GM21447 (cell line): Measurements from ENCODE around the gene OR7A10.

Source experiments
- ATAC-seq: cut with Tn5 transposase; IDR thresholded peaks from one replicate; pipeline ENCODE4 v1.9.1; 2021; ENCODE audit not compliant: unreplicated experiment

Gene OR7A10

DNA sequence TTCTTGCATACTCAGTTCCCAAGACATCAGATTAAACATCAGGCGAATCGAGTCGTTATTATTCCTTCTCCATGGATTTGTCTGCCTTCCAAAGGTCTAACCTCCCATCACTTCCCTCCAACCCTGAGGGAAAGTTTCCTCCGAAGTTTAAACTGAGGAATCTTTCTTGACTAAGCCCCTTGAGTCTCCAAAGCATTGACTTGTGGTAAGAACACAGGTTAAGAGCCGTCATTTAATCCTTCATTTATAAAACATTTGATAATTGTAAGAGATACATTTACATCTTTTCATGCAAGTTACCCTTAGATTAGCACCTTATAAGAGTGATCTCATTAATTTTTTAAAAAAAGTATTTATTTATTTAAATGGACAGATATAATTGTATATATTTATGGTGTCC lies at the start of gene OR7A10:
Gene OR7A10, minus strand, starts transcription at position 101 of the 400 bp plus-strand sequence. CDS start 7,045 bp downstream, outside the sequence.
- ATAC-seq = no peak

DNA sequence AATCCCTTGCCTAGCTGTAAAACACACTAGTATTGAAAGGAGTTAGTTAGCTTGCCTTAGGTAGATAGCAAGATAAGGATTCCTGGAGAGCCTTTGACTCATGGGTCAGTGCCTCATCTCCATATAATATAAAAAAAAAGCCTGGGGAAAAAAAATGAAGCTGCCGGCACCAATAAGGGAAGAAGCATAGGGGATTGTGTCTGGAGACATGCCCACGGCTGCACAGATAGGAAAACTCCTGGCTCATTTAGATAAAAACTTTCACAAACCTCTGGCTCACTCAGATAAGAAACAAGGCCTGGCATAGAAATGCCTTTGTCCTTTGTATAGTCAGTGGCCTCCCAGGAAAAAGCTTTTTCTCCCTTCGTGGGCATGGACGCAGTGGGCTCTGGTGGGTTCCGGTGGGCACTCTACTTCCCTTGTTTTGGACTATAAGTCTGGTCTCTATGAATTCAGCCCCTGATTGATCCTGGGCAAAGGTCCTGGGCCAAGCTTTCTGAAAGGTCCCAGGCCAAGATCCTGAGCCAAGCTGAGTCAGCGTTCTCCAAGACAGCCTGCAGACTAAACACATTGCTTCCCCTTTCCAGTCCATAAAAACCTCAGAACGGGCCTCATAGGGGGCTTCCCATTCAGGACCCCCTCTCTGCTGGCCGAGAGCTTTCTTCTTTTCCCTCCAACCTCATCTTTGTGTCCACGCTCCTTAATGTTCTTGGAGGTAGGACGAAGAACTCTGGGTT lies 42.1 kb upstream of the OR7A10 start:
- ATAC-seq = no peak

DNA sequence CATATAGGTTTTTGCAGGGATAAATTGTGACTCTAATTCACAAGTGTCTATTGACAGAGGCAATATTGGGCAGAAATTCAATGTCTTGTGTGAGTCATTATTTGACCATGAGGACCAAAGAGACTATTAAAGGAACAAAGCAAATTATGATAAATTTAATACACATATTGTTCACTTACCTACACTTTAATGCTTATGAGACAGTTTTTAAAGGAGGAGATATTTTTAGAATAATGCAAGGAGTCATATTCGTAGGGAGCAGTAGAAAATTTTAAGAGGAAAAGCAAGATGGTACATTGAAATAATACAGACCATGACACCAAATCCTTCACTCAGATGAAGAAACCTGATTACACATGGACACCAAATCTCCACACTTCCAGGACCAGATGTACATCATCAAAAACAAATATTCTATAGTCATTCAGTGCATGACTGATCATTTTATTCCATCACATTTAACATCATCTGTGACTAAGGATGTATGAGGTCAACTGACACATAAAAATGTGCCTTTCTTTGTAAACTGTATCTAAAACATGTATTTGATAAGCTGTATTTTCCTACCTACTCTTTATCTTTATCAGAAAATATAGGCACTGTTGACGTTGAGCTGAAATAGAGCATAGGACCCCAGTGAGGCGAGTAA lies 41.4 kb upstream of the OR7A10 start:
- ATAC-seq = no peak

DNA sequence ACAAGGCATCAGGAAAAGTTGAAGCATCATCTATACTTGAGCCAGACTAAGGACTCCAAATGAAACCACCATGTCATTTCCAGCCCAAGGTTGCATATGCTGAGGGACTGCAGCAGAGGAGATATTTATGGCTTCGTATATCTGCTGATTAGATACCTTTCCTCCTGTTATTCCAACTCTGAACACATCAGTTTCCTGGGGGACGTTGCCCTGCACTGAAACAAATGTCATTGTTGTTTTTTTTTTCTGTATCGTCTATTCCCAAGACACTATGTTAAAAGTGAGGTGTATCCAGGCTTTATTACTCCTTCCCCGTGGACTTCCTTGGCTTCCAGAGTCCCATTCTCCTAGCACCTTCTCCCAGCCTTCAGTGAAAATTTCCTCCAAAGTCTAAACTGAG lies 37.3 kb upstream of the OR7A10 start, which contains the start of gene OR7A17:
Gene OR7A17, minus strand, starts transcription at position 101 of the 400 bp plus-strand sequence. CDS start 4,777 bp downstream, outside the sequence.
- no peak for ATAC-seq

DNA sequence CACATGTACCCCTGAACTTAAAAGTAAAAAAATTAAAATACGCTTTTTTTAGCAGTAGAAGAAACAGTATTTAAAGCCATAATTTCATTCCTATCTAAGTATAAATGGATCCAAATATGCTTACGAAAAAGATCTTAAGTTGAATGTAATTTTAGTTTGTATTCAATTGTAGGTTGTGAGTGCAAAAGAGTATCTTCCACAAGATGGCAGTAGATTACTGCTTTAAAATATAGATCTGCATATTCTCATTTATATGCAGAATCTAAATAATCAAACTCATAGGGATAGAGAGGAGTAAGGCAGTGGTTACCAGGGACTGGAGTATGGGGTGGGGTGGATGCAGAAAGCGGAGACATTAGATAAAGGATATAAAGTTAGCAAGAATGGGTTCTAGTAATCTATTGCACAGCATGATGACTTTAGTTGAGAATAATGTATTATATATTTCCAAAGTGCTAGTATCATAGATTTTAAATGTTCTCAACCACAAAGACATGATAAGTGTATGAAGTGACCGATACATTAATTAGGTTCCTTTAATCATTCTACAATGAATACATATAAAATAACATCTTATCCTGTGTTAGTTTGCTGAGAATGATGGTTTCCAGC lies 23.0 kb upstream of the OR7A10 start:
- ATAC-seq = no peak

DNA sequence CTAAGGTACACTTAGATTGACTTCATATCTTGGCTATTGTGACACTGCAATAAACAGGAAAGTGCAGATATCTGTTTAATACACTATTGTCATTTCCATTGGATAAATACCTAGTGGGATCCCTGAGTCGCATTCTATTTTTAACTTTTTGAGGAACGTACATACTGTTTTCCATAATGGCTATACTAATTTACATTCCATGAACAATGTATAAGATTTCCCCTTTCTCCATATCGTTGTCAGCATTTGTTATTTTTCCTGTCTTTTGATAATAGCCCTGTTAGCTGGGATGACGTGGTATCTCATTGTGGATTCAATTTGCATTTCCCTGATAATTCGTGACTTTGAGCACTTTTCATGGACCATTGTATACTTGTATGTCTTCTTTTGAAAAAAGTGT lies 19.8 kb upstream of the OR7A10 start:
- ATAC-seq = no peak

DNA sequence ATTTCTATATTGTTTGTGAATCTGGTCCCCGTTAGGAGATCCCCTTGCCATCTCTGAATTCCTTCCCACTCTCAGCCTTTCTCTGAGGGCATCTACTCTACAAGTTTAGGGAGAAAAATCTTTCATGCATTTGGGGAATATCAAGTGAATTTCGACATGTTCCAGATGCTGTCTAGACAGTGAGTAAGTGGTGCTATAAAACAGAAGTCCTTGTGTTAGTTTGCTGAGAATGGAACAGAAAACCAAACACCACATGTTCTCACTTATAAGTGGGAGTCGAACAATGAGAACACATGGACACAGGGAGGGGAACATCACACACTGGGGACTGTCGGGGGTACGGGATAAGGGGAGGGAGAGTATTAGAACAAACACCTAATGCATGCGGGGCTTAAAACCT lies 5.1 kb downstream of the OR7A10 start:
- ATAC-seq = no peak

DNA sequence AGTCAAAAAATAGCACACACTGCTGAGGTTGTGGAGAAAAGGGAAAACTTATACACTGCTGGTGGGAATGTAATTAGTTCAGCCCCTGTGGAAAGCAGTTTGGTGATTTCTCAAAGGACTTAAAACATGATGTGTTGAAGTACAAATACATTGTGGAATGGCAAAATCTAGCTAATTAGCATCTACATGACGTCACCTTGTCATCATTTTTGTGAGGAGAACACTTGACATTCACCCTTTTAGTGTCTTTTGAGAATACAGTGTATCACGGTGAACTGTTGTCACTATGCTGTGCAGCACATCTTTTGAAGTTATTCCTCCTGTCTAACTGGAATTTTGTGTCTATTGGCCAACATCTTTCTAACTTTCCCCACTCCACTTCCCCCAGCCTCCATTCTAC lies 5.6 kb downstream of the OR7A10 start:
- no peak for ATAC-seq

DNA sequence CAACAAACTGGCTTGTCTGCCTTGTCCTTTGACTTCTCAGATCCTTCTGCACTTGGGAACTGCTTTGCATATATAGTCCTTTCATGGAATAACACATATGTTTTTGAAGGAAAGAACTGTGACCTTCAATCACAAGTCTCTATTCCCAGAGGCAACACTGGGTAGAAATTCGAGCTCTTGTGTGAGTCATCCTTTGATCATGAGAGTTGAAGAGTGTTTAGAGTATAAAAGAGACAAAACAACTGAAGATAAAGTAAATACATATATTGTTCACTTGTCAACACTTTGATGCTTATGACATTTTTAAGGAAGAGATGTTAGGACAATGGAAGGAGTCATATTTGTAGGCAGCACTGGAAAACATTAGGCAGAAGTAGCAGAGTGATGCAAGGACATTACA lies 8.5 kb downstream of the OR7A10 start:
- no peak for ATAC-seq

DNA sequence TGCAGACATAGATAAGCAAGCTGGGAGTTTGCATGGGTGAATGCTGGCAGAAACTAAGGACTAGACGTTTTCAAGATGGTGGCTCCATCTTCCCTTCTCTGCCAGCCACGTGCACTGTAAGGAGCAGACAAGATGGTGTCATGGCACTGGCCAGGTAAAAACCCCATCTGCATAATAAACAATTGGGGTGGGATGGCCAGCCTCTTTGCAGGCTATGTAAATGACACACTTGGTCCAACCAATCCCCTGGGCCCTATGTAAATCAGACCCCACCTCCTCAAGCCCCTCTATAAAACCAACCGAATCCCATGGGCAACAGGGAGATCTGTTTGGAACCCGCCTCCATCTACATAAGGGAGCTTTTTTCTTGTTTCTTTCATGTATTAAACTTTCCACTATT lies 11.3 kb downstream of the OR7A10 start:
- no peak for ATAC-seq

DNA sequence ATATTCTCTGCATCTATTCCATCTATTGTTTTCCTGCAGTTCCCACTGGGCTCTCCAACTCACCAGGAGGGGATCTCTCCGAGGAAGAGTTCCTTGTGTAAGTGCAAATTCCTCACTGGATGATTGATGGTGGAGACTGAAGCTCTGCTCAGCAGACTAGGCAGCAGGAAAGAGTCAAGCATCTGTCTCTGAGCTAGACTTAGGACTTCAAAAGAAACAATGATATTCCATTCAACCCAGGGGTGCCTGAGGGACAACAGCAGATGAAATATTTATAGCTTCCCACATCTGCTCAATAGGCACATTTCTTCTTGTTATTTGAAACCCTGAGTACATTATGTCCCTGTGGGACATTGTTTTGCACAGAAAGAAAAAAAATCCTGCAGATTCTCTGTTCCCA lies 13.7 kb downstream of the OR7A10 start, which contains the start of the genes OR7A5 and OR7C1:
Gene OR7A5, minus strand, starts transcription at position 175 of the 400 bp plus-strand sequence. CDS start 6,944 bp downstream, outside the sequence.
Gene OR7C1, minus strand, starts transcription at position 175 of the 400 bp plus-strand sequence. CDS start 35,049 bp downstream, outside the sequence.
- no peak for ATAC-seq

DNA sequence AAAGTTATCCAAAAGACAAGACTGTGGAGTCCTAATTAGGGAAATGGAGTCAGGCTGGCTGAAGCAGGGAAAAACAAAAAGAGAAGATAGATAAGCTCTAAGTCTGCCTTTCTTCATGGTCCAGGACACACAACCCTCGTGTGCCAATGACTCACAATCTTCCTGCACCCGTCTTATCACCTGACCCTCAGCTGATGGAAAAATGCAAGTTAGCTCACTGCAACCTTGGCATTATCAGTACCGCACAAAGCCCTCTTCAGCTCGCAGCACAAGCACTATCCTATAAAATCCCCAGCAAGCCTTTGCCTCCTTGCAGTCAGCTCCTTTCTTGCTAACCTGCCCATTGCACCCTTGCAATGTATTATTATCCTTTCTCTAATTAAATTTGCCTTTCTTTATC lies 18.0 kb downstream of the OR7A10 start:
- no peak for ATAC-seq

DNA sequence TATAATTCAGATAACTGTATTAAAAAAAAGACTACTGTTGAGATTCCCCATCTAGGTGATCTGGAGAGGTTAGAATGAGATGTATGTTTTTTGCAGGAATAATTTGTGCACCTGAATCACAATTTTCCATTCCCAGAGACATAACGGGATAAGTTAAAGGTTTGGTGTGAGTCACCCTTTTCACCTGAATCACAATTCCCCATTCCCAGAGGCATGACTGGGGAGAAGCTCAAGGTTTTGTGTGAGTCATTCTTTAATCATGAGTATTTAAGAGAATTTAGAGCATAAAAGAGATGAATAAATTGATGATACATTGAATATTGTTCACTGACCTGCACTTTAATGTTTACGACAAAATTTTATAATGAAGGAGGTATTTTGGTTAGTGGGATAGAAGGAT lies 22.7 kb downstream of the OR7A10 start:
- no peak for ATAC-seq

DNA sequence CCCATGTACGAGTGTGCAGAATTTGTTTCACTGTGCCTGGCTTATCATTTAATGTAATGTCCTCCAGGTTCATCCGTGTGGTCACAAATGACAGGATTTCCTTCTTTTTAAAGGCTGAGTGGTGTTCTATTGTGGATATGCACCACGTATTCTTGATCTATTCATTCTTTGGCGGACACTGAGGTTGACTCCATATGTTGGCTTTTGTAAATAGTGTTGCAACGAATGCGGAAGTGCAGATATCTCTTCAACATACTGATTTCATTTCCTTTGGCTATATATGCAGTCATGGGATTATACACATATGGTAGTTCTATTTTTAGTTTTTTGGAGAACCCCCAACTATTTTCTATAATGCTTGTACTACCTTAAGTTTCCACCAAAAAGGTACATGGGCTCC lies 26.8 kb downstream of the OR7A10 start:
- no peak for ATAC-seq

DNA sequence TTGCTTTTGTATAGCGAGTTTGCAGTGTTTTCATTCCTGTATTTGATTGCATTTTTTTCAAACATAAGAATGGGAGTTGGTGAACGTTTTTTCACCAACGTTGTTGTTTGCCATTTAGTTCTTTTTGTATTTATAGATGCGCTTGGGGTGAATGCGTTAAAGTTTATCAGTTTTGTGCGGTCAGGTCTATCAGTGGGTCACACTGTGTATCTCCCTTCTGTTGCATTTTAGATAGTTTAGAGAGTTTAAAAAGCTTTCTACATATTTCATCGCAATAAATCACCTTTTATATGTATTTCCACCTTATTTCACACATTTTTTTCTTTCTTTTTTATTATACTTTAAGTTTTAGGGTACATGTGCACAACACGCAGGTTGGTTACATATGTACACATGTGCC lies 30.1 kb downstream of the OR7A10 start:
- ATAC-seq = no peak

DNA sequence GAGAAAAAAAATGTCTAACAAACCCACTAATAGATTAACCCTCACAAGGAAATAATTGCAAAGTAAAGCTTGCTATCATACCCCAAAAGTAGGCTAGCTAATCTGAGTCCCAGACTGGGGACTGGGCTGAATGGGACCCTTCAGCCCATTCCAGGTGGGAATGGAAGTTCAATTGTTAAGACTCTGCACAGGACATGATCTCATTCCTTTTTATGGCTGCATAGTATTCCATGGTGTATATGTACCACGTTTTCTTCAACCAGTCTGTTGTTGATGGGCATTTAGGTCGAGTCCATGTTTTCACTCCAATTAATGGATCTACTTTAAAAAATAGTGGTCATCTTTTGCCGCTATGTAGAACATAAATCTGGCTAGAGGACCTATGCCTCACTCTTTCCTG lies 31.7 kb downstream of the OR7A10 start:
- ATAC-seq = no peak

DNA sequence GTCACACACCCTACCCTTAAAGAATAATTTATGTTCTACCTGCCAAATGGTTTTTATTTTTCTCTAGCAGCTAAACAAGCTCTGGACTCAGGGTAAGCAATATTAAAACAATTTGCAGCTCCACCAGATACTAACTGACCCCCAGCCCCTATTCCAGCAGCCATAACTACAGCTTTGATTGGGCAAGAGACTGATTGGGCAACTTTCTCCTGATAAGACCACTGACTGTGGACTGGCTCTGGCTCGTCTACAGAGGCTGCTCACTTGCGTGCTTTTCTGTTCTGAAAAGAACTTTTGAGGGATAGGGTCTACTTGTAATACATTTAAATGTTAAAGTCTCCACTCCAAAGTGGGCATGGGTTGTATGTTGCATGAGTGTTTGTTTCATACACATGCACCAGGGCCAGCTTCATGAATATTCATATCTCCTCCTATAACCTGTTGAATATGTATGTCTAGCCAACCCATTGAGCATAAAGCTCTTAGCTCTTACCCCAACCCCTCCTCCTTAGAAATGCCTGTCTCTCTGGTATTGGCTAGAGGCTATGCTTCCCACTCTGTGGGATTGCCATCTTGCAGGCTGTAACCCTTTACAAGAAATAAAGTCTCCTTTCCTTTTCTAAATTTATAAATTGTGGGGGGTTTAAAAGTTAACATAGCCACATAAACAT lies 33.6 kb downstream of the OR7A10 start:
- ATAC-seq = no peak

DNA sequence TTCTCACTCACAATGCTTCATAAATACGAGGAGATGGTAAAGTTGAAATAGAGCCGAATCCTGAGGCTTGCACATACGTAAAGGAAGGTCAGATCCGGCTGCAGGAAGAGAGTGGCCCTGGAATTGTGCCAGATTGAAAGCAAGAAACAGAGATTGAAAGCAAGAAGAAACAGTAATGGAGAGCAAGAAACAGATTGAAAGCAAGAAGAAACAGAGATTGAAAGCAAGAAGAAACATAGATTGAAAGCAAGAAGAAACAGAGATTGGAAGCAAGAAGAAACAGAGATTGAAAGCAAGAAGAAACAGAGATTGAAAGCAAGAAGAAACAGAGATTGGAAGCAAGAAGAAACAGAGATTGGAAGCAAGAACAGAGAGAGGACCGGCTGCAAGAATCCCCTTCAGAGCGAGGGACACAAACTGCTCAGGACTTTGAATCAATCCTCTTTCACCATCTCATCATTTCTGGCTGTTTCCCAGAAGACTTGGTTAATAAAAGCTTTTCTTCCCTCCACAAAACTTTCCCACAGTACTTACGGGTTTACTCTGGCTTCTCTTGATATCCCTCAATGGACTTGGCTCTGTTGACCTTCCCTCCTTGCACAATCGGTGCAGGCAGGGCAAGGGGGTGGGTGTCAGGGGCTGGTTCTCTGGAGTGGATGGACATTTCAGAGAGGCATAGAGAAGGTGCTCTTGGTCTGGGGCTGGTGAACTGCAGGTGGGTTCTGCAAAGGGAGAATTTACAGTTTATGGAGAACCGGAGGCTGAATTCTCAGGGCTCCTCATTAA lies 39.3 kb downstream of the OR7A10 start:
- no peak for ATAC-seq

DNA sequence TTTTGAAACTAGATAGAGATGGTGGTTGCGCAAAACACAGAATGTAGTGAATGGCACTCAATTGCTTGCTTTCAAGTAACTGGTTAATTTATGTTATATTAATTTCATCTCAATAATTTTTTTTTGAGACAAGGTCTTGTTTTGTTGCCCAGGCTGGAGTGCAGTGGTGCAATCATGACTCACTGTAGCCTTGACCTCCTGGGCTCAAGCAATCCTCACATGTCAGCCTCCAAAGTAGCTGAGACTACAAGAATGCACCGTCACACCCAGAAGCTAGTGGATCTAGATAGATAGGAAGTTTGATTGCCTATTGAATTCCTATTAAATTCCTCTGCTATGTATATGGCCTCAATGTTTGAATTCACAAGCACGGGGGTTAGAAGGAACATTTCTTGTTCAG lies 44.0 kb downstream of the OR7A10 start:
- ATAC-seq = no peak

DNA sequence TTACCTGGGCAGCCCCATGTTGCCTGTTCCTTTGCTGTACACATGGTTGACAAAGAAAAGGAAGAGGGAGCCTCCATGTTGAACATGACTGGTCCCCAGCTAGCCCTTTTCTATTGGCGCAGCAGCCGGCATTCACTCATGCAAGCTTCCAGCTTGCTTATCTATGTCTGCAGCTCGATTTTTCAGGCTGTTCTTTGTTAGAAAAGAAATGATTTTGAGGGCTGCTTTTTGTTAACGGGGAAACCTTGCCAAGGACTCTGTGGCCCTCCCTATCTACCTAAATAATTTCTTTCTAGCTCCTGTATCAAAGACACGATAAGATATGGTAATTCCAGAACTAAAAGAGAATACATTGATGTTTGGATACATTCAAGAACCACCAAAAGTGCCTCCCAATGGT lies 50.0 kb downstream of the OR7A10 start:
- no peak for ATAC-seq

DNA sequence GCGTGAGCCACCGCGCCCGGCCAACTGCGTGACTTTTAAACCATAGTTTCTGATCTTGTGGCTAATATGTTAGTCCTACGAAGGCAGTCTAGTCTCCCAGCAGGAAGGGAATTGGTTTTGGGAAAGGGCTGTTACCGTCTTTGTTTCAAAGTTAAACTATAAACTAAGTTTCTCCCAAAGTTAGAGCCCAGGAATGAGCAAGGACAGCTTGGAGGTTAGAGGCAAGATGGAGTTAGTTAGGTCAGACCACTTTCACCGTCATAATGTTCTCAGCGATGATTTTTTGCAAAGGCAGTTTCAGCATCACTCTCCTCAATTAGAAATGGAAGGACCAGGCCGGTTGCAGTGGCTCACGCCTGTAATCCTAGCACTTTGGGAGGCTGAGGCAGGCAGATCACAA lies 52.7 kb downstream of the OR7A10 start:
- no peak for ATAC-seq
